ENCODE measurements around the gene NKAIN2. TPM values are rescaled to one million over a fixed set of nuclear protein-coding genes. Genes with fewer than 3 reads are reported as not detected.

The NKAIN2 gene
- polyA plus RNA-seq, 1 of the 3 experiments (the other 2 are of a cell fraction), result not detected

DNA sequence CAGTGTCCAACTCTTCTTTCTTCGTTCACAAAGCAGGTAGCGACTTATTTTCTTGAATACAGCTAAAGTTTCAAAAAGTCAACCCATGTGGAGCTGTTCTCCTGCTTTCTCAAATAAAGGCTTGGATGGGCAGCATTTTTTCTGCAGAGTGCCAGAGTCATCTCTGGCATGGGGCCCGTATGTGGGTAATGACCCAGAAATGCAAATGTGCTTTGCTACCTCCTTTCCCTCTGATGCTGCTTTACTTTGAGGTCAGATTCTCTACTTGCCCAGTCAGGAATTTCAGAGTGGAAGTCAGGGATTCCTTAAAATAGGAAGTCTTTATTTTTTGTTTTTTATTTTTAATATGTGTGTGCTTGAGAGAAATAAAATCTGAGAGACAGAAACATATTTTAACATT is 4.9 kb downstream of the NKAIN2 start:
- H3K4me2 ChIP-seq, result no peak overlapping the region
- under 1% methylated on average over 3 of the region's 3 CpGs for WGBS (ENCODE audit: low lambda C conversion rate)
- no peak for DNase-seq
- no peaks in the 10 kb centered on the region for H3K9me3 ChIP-seq
- TF ChIP-seq RCOR1 (IDR thresholded peaks at IDR 0.05; ENCODE audit: low read length) (no peak), GABPA (IDR thresholded peaks at IDR 0.05; ENCODE audit: low read depth) (no peak), FOXJ3 (CRISPR knock-in tag; IDR thresholded peaks at IDR 0.05) (no peak), GATA2 (CRISPR knock-in tag; IDR thresholded peaks at IDR 0.05) (no peak), MXI1 (IDR thresholded peaks at IDR 0.05; ENCODE audit: low read depth, low read length) (no peak), CHD2 (IDR thresholded peaks at IDR 0.05; ENCODE audit: low read length, partially characterized antibody) (no peak), RXRA (IDR thresholded peaks at IDR 0.05; ENCODE audit: borderline replicate concordance, low read depth) (no peak)
- TF ChIP-seq, protein P1, sequence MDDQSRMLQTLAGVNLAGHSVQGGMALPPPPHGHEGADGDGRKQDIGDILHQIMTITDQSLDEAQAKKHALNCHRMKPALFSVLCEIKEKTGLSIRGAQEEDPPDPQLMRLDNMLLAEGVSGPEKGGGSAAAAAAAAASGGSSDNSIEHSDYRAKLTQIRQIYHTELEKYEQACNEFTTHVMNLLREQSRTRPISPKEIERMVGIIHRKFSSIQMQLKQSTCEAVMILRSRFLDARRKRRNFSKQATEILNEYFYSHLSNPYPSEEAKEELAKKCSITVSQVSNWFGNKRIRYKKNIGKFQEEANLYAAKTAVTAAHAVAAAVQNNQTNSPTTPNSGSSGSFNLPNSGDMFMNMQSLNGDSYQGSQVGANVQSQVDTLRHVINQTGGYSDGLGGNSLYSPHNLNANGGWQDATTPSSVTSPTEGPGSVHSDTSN (IDR thresholded peaks at IDR 0.05), result no peak
- TF ChIP-seq, protein P2, sequence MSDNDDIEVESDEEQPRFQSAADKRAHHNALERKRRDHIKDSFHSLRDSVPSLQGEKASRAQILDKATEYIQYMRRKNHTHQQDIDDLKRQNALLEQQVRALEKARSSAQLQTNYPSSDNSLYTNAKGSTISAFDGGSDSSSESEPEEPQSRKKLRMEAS (IDR thresholded peaks at IDR 0.05; ENCODE audit: low read depth), result no peak
- TF ChIP-seq, protein P3, sequence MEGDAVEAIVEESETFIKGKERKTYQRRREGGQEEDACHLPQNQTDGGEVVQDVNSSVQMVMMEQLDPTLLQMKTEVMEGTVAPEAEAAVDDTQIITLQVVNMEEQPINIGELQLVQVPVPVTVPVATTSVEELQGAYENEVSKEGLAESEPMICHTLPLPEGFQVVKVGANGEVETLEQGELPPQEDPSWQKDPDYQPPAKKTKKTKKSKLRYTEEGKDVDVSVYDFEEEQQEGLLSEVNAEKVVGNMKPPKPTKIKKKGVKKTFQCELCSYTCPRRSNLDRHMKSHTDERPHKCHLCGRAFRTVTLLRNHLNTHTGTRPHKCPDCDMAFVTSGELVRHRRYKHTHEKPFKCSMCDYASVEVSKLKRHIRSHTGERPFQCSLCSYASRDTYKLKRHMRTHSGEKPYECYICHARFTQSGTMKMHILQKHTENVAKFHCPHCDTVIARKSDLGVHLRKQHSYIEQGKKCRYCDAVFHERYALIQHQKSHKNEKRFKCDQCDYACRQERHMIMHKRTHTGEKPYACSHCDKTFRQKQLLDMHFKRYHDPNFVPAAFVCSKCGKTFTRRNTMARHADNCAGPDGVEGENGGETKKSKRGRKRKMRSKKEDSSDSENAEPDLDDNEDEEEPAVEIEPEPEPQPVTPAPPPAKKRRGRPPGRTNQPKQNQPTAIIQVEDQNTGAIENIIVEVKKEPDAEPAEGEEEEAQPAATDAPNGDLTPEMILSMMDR (IDR thresholded peaks at IDR 0.05), result no peak
- TF ChIP-seq, protein P4, sequence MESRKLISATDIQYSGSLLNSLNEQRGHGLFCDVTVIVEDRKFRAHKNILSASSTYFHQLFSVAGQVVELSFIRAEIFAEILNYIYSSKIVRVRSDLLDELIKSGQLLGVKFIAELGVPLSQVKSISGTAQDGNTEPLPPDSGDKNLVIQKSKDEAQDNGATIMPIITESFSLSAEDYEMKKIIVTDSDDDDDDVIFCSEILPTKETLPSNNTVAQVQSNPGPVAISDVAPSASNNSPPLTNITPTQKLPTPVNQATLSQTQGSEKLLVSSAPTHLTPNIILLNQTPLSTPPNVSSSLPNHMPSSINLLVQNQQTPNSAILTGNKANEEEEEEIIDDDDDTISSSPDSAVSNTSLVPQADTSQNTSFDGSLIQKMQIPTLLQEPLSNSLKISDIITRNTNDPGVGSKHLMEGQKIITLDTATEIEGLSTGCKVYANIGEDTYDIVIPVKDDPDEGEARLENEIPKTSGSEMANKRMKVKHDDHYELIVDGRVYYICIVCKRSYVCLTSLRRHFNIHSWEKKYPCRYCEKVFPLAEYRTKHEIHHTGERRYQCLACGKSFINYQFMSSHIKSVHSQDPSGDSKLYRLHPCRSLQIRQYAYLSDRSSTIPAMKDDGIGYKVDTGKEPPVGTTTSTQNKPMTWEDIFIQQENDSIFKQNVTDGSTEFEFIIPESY (IDR thresholded peaks at IDR 0.05; ENCODE audit: borderline replicate concordance, low read depth), result no peak
- POLR2A ChIA-PET, result no interaction called here
- no peak overlapping the region for H3K27ac ChIP-seq (ENCODE audit: low read depth in 2 of 2, low read length in 1 of 2)
- H3F3A ChIP-seq (replicated peaks; ENCODE audit: insufficient read depth), result no peaks in the 10 kb centered on the region
- peaks cover 20% of the 10 kb centered on the region for H3K27me3 ChIP-seq (ENCODE audit: insufficient read depth)
- CTCF ChIA-PET, result no interaction called here
- H3K9ac ChIP-seq, result no peak overlapping the region
- H2AFZ ChIP-seq (ENCODE audit: low read depth), result no peak overlapping the region
- no peaks in the 10 kb centered on the region for H3K36me3 ChIP-seq (replicated peaks in 1 of 2; ENCODE audit: control insufficient read depth in 1 of 2, insufficient read depth in 2 of 2, low read length in 1 of 2)
- no peaks in the 10 kb centered on the region; a peak in 1 of 4 replicates for H3K4me1 ChIP-seq (ENCODE audit: control insufficient read depth in 1 of 2, insufficient read depth in 2 of 2, low read depth in 1 of 2, low read length in 1 of 2)
- no peaks in the 10 kb centered on the region for H3K9me2 ChIP-seq
- no peak overlapping the region for H3K4me3 ChIP-seq (ENCODE audit: low read depth in 2 of 2, low read length in 1 of 2)
- no peaks in the 10 kb centered on the region for H4K20me1 ChIP-seq (ENCODE audit: insufficient read depth)
- H3K79me2 ChIP-seq (ENCODE audit: insufficient read depth), result no peaks in the 10 kb centered on the region

DNA sequence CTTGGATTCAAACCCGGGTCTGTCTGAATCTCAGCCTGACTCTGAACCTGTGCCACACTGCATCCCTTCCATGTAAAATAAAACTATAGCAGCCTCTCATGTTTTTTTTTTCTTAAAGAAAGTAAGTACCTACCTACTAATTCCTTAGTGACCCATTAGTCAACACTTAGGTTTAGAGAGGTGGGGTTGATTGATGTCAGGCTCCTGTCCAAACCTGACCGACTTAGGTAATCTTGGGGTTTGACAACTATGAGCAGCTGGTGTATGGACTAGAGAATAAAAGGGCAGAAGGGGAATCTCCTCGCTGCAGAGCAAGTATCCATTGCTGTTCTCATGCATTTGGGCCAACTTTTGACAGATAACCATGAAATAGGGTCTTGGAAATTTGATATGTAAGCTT is 6.5 kb downstream of the NKAIN2 start:
- Histone ChIP-seq H3K4me3 (ENCODE audit: low read depth in 2 of 2, low read length in 1 of 2) (no peak overlapping the region), H3K27me3 (ENCODE audit: insufficient read depth) (peaks cover 7% of the 10 kb centered on the region; the same call in 1 of the 2 replicates), H3K36me3 (replicated peaks in 1 of 2; ENCODE audit: control insufficient read depth in 1 of 2, insufficient read depth in 2 of 2, low read length in 1 of 2) (no peaks in the 10 kb centered on the region), H3K9ac (no peak overlapping the region), H3K79me2 (ENCODE audit: insufficient read depth) (no peaks in the 10 kb centered on the region), H3K27ac (ENCODE audit: low read depth in 2 of 2, low read length in 1 of 2) (no peak overlapping the region), H3K4me2 (no peak overlapping the region), H3K9me3 (no peaks in the 10 kb centered on the region), H3K9me2 (no peaks in the 10 kb centered on the region), H2AFZ (ENCODE audit: low read depth) (no peak overlapping the region), H3K4me1 (ENCODE audit: control insufficient read depth in 1 of 2, insufficient read depth in 2 of 2, low read depth in 1 of 2, low read length in 1 of 2) (no peaks in the 10 kb centered on the region), H3F3A (replicated peaks; ENCODE audit: insufficient read depth) (no peaks in the 10 kb centered on the region), H4K20me1 (ENCODE audit: insufficient read depth) (no peaks in the 10 kb centered on the region)
- 0% methylated on average over 3 of the region's 3 CpGs for WGBS (ENCODE audit: low lambda C conversion rate)
- DNase-seq, result no peak
- no peak for TF ChIP-seq JUND (IDR thresholded peaks at IDR 0.05)
- no peak for TF ChIP-seq GABPA (IDR thresholded peaks at IDR 0.05; ENCODE audit: low read depth)
- TF ChIP-seq POLR2AphosphoS5 (IDR thresholded peaks at IDR 0.05; ENCODE audit: low read depth, low read length), result no peak
- TF ChIP-seq NFIC (IDR thresholded peaks at IDR 0.05; ENCODE audit: borderline replicate concordance), result no peak
- TF ChIP-seq, protein P5, sequence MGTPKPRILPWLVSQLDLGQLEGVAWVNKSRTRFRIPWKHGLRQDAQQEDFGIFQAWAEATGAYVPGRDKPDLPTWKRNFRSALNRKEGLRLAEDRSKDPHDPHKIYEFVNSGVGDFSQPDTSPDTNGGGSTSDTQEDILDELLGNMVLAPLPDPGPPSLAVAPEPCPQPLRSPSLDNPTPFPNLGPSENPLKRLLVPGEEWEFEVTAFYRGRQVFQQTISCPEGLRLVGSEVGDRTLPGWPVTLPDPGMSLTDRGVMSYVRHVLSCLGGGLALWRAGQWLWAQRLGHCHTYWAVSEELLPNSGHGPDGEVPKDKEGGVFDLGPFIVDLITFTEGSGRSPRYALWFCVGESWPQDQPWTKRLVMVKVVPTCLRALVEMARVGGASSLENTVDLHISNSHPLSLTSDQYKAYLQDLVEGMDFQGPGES (IDR thresholded peaks at IDR 0.05; ENCODE audit: low read depth, low read length), result no peak
- ChIA-PET POLR2A (no interaction called here), CTCF (interaction anchor here (0.7 kb wide), 1 partner anchor 394 kb away, joined by 3 read pairs; no protein-coding TSS in a partner anchor)

Measured in SK-N-SH (cell line).